GM23338 (cell line): ENCODE measurements around the gene MRPL48. TPM values are rescaled to one million over a fixed set of nuclear protein-coding genes. Genes with fewer than 3 reads are reported as not detected.

Source experiments
- ATAC-seq: fragments of 200-7000 bp; cut with Tn5 transposase; 3 replicates; pipeline ENCODE4 v1.9.1; 2020
- DNase-seq: peaks from one replicate; pipeline ENCODE4 v3.0.0-alpha.2; 2015; ENCODE audit warnings: low spot score
- H2AFZ ChIP-seq: fragments of 200-600 bp; sonication (generic); 2 replicates; pipeline ENCODE4 v1.8.0; 2016; ENCODE audit warnings: antibody characterized with exemption, mild to moderate bottlenecking, moderate library complexity
- H3F3A ChIP-seq: fragments of 200-600 bp; sonication (generic); replicated peaks from 2 replicates; pipeline ENCODE4 v1.8.0; 2017; ENCODE audit warnings: antibody characterized with exemption, mixed run types, low read depth
- H3K27ac ChIP-seq: fragments of 200-600 bp; sonication (generic); 2 replicates; pipeline ENCODE4 v1.6.1; 2016; ENCODE audit warnings: low read depth
- H3K27me3 ChIP-seq: fragments of 200-600 bp; sonication (generic); 2 replicates; pipeline ENCODE4 v1.8.0; 2016; ENCODE audit warnings: mild to moderate bottlenecking, mixed run types, moderate library complexity; ENCODE audit not compliant: insufficient read depth
- H3K36me3 ChIP-seq: fragments of 200-600 bp; sonication (generic); 2 replicates; pipeline ENCODE4 v1.8.0; 2016; ENCODE audit warnings: mild to moderate bottlenecking; ENCODE audit not compliant: insufficient read depth
- H3K4me1 ChIP-seq: fragments of 200-600 bp; sonication (generic); 2 replicates; pipeline ENCODE4 v1.8.0; 2016; ENCODE audit warnings: mild to moderate bottlenecking, moderate library complexity; ENCODE audit not compliant: insufficient read depth
- H3K4me2 ChIP-seq: fragments of 200-600 bp; sonication (generic); 2 replicates; pipeline ENCODE4 v1.7.1; 2017; ENCODE audit warnings: mixed run types
- H3K4me3 ChIP-seq: fragments of 200-600 bp; sonication (generic); 2 replicates; pipeline ENCODE4 v1.6.1; 2016; ENCODE audit warnings: mixed run types
- H3K79me2 ChIP-seq: fragments of 200-600 bp; sonication (generic); replicated peaks from 2 replicates; pipeline ENCODE4 v1.8.0; 2017; ENCODE audit warnings: mild to moderate bottlenecking; ENCODE audit not compliant: insufficient read depth
- H3K9me2 ChIP-seq: fragments of 200-600 bp; sonication (generic); 2 replicates; pipeline ENCODE4 v1.8.0; 2017; ENCODE audit not compliant: insufficient read depth
- H4K20me1 ChIP-seq: fragments of 200-600 bp; sonication (generic); replicated peaks from 2 replicates; pipeline ENCODE4 v1.8.0; 2017; ENCODE audit warnings: mild to moderate bottlenecking; ENCODE audit not compliant: insufficient read depth
- H3K27ac Mint-ChIP-seq: 2 replicates; pipeline ENCODE4 v1.8.0; 2020; ENCODE audit warnings: inconsistent platforms, mild to moderate bottlenecking, moderate library complexity, mixed read lengths
- H3K27me3 Mint-ChIP-seq: 3 replicates; pipeline ENCODE4 v1.8.0; 2022; ENCODE audit warnings: low read depth, mild to moderate bottlenecking, moderate library complexity, mixed read lengths, inconsistent platforms; ENCODE audit not compliant: insufficient read depth, poor library complexity
- H3K36me3 Mint-ChIP-seq: 3 replicates; pipeline ENCODE4 v1.8.0; 2021; ENCODE audit warnings: low read depth, mild to moderate bottlenecking, inconsistent platforms, moderate library complexity, mixed read lengths
- H3K4me1 Mint-ChIP-seq: 3 replicates; pipeline ENCODE4 v1.8.0; 2020; ENCODE audit warnings: mild to moderate bottlenecking, inconsistent platforms, mixed read lengths
- H3K4me3 Mint-ChIP-seq: 3 replicates; pipeline ENCODE4 v1.8.0; 2021; ENCODE audit warnings: moderate library complexity, mild to moderate bottlenecking, inconsistent platforms, mixed read lengths
- H3K9me3 Mint-ChIP-seq: 3 replicates; pipeline ENCODE4 v1.8.0; 2020; ENCODE audit warnings: moderate library complexity, mild to moderate bottlenecking, inconsistent platforms, mixed read lengths
- CREB1 ChIP-seq: fragments of 250-450 bp; sonication (Bioruptor Pico); IDR thresholded peaks from 2 replicates; pipeline ENCODE4 v1.5.0; 2020; ENCODE audit warnings: low read depth, mild to moderate bottlenecking, moderate library complexity
- EZH2 ChIP-seq: fragments of 200-600 bp; sonication (generic); IDR thresholded peaks from one replicate; pipeline ENCODE4 v1.8.0; 2017; ENCODE audit warnings: antibody characterized with exemption, mild to moderate bottlenecking, low read depth; ENCODE audit not compliant: unreplicated experiment
- EZH2phosphoT487 ChIP-seq: fragments of 200-600 bp; sonication (generic); IDR thresholded peaks from one replicate; pipeline ENCODE4 v1.8.1; 2018; ENCODE audit warnings: antibody characterized with exemption; ENCODE audit not compliant: unreplicated experiment
- JUNB ChIP-seq: IDR thresholded peaks from one replicate; pipeline ENCODE4 v1.6.1; 2016; ENCODE audit warnings: antibody characterized with exemption; ENCODE audit not compliant: unreplicated experiment
- STAT1 ChIP-seq: IDR thresholded peaks from one replicate; pipeline ENCODE4 v1.6.1; 2016; ENCODE audit warnings: antibody characterized with exemption; ENCODE audit not compliant: unreplicated experiment
- ZNF114 ChIP-seq: fragments of 250-450 bp; sonication (Bioruptor Pico); IDR thresholded peaks from 2 replicates; pipeline ENCODE4 v1.5.0; 2020; ENCODE audit warnings: mild to moderate bottlenecking, moderate library complexity
- ZNF331 ChIP-seq: fragments of 250-450 bp; sonication (Bioruptor Pico); IDR thresholded peaks from 2 replicates; pipeline ENCODE4 v1.5.0; 2020; ENCODE audit warnings: low read depth, mild to moderate bottlenecking, moderate library complexity
- polyA plus RNA-seq: library from polyadenylated mRNA; unstranded; fragments of >200 nt; fragmentation: Nextera tagmentation; extraction: Ambion mirVana; gene quantifications from 2 replicates; pipeline ENCODE4 v1.2.1, GENCODE V29; 2016
- total RNA-seq: library from RNA; depleted of rRNA; stranded (reverse); fragments of >200 nt; shearing (Covaris generic); gene quantifications from 2 replicates; pipeline ENCODE4 v1.2.3, GENCODE V29; 2014
- TF ChIP-seq, protein P1 (sequence below): IDR thresholded peaks from 2 replicates; pipeline ENCODE4 v1.6.1; 2016; ENCODE audit warnings: antibody characterized with exemption
- TF ChIP-seq, protein P2 (sequence below), 2 experiments: fragments of 200-600 bp in 1 of 2; sonication (generic) in 1 of 2; conservative IDR thresholded peaks; 2 replicates each; pipeline versions ENCODE4 v1.5.1 to v1.6.1; 2016 to 2017; ENCODE audit warnings: antibody characterized with exemption in 2 of 2, low read depth in 2 of 2, mild to moderate bottlenecking in 2 of 2, moderate library complexity in 1 of 2
- TF ChIP-seq, protein P3 (sequence below): fragments of 250-450 bp; sonication (Bioruptor Pico); IDR thresholded peaks from 2 replicates; pipeline ENCODE4 v1.5.0; 2020; ENCODE audit warnings: mild to moderate bottlenecking, moderate library complexity
- TF ChIP-seq, protein P4 (sequence below): IDR thresholded peaks from one replicate; pipeline ENCODE4 v1.6.1; 2018; ENCODE audit warnings: antibody characterized with exemption; ENCODE audit not compliant: unreplicated experiment

Gene MRPL48
- total and polyA plus RNA-seq, 2 experiments from 2014 or later = 24.1 to 103 TPM

DNA sequence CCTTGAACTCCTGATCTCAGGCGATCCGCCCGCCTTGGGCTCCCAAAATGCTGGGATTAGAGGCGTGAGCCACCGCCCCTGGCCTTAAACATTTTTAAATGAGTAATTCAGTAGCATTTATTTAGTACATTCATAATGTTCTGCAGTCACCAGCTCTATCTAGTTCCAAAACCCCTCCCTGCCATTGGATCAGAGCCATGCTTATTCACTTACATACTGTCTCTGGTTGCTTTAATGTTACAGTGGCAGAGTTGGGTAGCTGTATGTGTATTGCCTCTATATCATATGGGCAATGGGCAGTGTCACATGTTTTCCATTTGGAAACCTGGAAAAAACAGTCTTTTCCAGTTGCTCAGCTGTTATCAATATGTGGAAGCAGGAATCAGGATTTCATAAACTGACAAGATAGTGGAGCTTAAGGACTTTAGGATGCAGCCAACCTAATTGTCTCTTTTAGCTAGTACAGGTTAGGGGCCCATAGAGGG lies 78.5 kb downstream of the MRPL48 start:
- ATAC-seq (no peak), DNase-seq (no peak)
- no peaks in the 10 kb centered on the region for H3K27me3 ChIP-seq
- no peaks in the 10 kb centered on the region; the same call in 1 of the 2 replicates for H3K36me3 ChIP-seq
- Mint-ChIP-seq H3K27ac (no peak overlapping the region), H3K36me3 (peaks cover 8% of the 10 kb centered on the region; the same call in 2 of the 3 replicates), H3K4me1 (peaks cover 4% of the 10 kb centered on the region), H3K9me3 (no peaks in the 10 kb centered on the region), H3K4me3 (no peak overlapping the region), H3K27me3 (no peaks in the 10 kb centered on the region)
- no peaks in the 10 kb centered on the region for H3K79me2 ChIP-seq
- 0 out of 2 replicates have a peak, but pooled peaks cover 2% of the 10 kb centered on the region for H4K20me1 ChIP-seq
- H3K4me3 ChIP-seq = no peak overlapping the region
- peaks cover 10% of the 10 kb centered on the region for H3K4me1 ChIP-seq
- H3K4me2 ChIP-seq = no peak overlapping the region
- no peak overlapping the region; the same call in 1 of the 2 replicates for H3K27ac ChIP-seq
- H3F3A ChIP-seq = 0 out of 2 replicates have a peak, but pooled peaks cover 6% of the 10 kb centered on the region
- no peak overlapping the region for H2AFZ ChIP-seq
- H3K9me2 ChIP-seq = no peaks in the 10 kb centered on the region
- TF ChIP-seq CREB1 (CRISPR knock-in tag) (no peak), STAT1 (no peak), EZH2 (no peak), JUNB (no peak), EZH2phosphoT487 (no peak), ZNF331 (CRISPR knock-in tag) (no peak), ZNF114 (CRISPR knock-in tag) (no peak)
- TF ChIP-seq, protein P1, sequence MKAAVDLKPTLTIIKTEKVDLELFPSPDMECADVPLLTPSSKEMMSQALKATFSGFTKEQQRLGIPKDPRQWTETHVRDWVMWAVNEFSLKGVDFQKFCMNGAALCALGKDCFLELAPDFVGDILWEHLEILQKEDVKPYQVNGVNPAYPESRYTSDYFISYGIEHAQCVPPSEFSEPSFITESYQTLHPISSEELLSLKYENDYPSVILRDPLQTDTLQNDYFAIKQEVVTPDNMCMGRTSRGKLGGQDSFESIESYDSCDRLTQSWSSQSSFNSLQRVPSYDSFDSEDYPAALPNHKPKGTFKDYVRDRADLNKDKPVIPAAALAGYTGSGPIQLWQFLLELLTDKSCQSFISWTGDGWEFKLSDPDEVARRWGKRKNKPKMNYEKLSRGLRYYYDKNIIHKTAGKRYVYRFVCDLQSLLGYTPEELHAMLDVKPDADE = no peak
- TF ChIP-seq, protein P2, sequence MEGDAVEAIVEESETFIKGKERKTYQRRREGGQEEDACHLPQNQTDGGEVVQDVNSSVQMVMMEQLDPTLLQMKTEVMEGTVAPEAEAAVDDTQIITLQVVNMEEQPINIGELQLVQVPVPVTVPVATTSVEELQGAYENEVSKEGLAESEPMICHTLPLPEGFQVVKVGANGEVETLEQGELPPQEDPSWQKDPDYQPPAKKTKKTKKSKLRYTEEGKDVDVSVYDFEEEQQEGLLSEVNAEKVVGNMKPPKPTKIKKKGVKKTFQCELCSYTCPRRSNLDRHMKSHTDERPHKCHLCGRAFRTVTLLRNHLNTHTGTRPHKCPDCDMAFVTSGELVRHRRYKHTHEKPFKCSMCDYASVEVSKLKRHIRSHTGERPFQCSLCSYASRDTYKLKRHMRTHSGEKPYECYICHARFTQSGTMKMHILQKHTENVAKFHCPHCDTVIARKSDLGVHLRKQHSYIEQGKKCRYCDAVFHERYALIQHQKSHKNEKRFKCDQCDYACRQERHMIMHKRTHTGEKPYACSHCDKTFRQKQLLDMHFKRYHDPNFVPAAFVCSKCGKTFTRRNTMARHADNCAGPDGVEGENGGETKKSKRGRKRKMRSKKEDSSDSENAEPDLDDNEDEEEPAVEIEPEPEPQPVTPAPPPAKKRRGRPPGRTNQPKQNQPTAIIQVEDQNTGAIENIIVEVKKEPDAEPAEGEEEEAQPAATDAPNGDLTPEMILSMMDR (conservative IDR thresholded peaks at IDR 0.05; ENCODE audit: low read depth in 2 of 2) = no peak
- TF ChIP-seq, protein P3, sequence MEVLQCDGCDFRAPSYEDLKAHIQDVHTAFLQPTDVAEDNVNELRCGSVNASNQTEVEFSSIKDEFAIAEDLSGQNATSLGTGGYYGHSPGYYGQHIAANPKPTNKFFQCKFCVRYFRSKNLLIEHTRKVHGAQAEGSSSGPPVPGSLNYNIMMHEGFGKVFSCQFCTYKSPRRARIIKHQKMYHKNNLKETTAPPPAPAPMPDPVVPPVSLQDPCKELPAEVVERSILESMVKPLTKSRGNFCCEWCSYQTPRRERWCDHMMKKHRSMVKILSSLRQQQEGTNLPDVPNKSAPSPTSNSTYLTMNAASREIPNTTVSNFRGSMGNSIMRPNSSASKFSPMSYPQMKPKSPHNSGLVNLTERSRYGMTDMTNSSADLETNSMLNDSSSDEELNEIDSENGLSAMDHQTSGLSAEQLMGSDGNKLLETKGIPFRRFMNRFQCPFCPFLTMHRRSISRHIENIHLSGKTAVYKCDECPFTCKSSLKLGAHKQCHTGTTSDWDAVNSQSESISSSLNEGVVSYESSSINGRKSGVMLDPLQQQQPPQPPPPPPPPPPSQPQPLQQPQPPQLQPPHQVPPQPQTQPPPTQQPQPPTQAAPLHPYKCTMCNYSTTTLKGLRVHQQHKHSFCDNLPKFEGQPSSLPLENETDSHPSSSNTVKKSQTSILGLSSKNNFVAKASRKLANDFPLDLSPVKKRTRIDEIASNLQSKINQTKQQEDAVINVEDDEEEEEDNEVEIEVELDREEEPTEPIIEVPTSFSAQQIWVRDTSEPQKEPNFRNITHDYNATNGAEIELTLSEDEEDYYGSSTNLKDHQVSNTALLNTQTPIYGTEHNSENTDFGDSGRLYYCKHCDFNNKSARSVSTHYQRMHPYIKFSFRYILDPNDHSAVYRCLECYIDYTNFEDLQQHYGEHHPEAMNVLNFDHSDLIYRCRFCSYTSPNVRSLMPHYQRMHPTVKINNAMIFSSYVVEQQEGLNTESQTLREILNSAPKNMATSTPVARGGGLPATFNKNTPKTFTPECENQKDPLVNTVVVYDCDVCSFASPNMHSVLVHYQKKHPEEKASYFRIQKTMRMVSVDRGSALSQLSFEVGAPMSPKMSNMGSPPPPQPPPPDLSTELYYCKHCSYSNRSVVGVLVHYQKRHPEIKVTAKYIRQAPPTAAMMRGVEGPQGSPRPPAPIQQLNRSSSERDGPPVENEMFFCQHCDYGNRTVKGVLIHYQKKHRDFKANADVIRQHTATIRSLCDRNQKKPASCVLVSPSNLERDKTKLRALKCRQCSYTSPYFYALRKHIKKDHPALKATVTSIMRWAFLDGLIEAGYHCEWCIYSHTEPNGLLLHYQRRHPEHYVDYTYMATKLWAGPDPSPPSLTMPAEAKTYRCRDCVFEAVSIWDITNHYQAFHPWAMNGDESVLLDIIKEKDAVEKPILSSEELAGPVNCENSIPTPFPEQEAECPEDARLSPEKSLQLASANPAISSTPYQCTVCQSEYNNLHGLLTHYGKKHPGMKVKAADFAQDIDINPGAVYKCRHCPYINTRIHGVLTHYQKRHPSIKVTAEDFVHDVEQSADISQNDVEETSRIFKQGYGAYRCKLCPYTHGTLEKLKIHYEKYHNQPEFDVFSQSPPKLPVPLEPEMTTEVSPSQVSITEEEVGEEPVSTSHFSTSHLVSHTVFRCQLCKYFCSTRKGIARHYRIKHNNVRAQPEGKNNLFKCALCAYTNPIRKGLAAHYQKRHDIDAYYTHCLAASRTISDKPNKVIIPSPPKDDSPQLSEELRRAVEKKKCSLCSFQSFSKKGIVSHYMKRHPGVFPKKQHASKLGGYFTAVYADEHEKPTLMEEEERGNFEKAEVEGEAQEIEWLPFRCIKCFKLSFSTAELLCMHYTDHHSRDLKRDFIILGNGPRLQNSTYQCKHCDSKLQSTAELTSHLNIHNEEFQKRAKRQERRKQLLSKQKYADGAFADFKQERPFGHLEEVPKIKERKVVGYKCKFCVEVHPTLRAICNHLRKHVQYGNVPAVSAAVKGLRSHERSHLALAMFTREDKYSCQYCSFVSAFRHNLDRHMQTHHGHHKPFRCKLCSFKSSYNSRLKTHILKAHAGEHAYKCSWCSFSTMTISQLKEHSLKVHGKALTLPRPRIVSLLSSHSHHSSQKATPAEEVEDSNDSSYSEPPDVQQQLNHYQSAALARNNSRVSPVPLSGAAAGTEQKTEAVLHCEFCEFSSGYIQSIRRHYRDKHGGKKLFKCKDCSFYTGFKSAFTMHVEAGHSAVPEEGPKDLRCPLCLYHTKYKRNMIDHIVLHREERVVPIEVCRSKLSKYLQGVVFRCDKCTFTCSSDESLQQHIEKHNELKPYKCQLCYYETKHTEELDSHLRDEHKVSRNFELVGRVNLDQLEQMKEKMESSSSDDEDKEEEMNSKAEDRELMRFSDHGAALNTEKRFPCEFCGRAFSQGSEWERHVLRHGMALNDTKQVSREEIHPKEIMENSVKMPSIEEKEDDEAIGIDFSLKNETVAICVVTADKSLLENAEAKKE (CRISPR knock-in tag) = no peak
- TF ChIP-seq, protein P4, sequence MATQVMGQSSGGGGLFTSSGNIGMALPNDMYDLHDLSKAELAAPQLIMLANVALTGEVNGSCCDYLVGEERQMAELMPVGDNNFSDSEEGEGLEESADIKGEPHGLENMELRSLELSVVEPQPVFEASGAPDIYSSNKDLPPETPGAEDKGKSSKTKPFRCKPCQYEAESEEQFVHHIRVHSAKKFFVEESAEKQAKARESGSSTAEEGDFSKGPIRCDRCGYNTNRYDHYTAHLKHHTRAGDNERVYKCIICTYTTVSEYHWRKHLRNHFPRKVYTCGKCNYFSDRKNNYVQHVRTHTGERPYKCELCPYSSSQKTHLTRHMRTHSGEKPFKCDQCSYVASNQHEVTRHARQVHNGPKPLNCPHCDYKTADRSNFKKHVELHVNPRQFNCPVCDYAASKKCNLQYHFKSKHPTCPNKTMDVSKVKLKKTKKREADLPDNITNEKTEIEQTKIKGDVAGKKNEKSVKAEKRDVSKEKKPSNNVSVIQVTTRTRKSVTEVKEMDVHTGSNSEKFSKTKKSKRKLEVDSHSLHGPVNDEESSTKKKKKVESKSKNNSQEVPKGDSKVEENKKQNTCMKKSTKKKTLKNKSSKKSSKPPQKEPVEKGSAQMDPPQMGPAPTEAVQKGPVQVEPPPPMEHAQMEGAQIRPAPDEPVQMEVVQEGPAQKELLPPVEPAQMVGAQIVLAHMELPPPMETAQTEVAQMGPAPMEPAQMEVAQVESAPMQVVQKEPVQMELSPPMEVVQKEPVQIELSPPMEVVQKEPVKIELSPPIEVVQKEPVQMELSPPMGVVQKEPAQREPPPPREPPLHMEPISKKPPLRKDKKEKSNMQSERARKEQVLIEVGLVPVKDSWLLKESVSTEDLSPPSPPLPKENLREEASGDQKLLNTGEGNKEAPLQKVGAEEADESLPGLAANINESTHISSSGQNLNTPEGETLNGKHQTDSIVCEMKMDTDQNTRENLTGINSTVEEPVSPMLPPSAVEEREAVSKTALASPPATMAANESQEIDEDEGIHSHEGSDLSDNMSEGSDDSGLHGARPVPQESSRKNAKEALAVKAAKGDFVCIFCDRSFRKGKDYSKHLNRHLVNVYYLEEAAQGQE = no peak
